ACHN (cell line): Measurements from ENCODE around the gene C2CD4C.
"Not testable (repeated sequence)": the region's sequence is repeated elsewhere in the genome, so short reads cannot be mapped to it uniquely, and the experiment has no call there.

Source experiments
- DNase-seq: peaks from one replicate; pipeline ENCODE4 v3.0.0-alpha.2; 2015
- in situ Hi-C: cut with HindIII; loops from 2 replicates; pipeline ENCODE4 v1.10.0; 2017; ENCODE audit warnings: low sequenced_read_pairs, low pct_ligation_motif_present, low pct_unique_long_range_greater_than_20kb

Gene C2CD4C

DNA sequence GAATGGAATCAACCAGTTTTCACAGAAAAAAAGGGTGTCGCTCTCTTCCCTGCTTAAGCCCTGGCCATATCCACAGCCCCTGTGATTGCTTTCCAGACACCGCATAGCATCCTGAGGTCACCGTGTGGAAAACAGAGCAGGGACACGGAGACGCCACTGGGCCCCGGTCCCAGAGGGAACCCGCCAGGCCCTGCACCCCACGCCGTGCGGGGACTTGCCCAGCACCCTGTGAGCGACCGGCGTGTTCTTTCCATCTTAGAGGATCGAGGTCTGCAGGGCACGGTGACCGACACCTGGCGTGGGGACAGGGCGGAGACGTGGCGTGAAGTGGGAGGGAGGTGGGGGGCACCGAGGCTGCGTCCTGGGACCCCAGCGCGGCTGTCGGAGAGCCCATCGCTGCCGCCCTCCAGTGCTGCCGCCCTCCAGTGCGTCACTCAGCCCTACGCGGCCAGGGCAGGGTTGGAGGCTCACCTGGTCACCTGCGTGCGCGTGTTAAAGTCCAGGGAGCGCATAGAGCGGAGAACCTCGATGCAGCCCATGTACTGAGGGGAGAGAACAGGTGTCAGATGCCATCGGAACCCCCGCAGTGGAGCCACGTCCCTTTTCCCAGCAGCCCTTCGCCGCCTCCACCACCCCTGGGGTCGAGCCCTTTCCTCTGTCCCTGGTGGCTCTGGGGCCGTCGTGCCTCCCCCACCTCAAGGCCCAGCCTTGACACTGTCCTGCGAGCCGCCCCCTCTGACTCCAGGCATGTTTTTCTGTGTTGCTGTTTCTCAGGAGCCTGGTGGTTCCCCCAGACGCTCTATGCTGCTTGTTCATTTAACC lies 31.7 kb upstream of the C2CD4C start:
- DNase-seq = no peak
- in situ Hi-C loops = no loop called here

DNA sequence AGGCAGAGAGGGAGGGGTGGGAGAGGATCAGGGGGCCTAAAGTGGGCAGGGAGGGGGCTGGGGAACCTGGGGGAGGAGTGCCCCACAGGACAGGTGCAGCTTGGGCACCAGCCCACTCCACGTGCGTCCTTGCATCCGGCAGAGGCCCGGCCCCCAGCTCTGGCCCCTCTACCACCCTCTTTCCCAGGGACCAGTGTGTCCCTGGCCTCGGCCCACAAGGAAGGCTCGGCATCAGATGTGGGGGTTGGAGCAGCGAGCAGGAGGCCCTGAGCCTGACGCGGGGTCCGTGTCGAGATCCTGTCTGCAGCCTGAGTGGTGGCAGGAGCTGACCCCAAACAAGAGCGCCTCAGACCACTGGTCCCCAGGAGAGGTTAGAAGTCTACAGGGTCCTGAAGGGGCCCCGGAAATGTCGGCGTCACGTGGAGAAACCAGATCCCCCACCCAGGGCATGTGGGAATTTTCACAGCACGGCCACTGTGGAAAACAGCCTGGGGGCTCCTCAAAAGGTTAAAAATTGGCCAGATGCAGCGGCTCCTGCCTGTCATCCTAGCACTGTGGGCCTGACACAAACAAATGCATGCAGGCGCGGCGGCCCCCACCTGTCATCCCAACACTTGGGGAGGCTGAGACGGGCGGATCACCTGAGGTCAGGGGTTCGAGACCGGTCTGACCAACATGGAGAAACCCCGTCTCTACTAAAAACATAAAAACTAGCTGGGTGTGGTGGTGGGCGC lies 30.4 kb upstream of the C2CD4C start:
- no peak for DNase-seq
- in situ Hi-C loops = no loop called here

DNA sequence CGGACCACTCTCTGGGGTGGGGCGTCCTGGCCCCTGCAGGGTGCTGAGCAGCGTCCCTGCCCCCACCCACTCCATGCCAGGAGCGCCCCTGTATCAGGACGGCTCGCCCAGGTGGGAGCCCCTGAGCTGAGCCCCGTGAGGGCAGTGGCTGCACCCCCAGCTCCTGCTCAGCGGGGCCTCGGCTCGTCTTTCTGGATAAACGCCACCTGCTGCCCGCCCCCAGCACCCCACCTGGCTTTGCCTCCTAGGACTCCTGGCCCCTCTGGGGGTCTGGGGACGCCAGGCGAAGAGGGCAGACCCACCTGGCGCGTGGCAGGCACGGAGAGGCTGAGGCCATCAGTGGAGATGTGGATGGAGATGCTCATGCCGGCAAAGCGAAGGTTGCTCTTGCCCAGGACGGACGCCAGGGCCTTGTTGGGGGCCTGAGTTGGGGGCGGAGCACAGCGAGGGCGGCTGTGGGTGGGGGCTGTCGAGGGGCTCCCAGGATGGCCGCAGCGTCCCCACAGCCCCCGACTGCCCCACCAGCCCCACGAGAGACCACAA lies 29.5 kb upstream of the C2CD4C start:
- DNase-seq = no peak
- in situ Hi-C loops = no loop called here

DNA sequence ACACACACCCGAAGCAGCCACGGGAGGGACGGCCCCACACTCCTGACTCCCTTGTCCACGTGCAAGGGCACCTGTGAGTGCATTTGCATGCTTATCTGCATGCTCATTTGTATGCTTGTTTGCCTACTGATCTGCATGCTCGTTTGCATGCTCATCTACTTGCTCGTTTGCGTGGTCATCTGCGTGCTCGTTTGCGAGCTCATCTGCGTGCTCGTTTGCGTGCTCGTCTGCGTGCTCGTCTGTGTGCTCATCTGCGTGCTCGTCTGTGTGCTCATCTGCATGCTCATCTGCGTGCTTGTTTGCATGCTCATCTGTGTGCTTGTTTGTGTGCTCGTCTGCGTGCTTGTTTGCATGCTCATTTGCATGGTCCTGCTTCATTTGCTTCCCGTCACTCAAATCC lies 28.1 kb upstream of the C2CD4C start:
- in situ Hi-C loops = no loop called here
- no peak for DNase-seq

DNA sequence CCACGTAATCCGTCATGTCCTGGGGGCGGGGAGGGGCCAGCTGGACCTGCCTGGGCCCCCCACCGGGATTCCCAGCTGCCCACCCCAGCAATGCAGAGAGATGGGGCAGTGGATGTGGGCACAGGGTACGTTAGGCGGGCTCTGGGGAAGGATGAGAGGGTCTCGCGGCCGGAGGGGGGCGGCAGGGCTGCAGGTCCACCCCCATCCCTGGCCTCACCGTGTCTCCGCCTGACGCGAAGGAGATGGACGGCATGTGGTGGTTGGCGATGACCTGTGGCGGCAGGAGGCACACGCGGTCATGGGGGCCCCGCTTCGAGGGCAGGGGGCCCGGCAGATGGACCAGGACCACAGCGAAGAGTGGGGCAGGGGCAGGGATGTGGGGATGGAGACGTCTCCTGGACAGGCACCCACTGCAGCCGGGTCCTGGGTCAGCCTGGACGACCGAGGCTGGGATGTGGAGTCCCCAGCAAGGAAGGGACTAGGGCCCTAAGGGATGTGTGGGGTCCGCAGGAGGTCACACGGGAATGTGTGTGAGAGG lies 27.5 kb upstream of the C2CD4C start:
- in situ Hi-C loops = no loop called here
- DNase-seq = no peak

DNA sequence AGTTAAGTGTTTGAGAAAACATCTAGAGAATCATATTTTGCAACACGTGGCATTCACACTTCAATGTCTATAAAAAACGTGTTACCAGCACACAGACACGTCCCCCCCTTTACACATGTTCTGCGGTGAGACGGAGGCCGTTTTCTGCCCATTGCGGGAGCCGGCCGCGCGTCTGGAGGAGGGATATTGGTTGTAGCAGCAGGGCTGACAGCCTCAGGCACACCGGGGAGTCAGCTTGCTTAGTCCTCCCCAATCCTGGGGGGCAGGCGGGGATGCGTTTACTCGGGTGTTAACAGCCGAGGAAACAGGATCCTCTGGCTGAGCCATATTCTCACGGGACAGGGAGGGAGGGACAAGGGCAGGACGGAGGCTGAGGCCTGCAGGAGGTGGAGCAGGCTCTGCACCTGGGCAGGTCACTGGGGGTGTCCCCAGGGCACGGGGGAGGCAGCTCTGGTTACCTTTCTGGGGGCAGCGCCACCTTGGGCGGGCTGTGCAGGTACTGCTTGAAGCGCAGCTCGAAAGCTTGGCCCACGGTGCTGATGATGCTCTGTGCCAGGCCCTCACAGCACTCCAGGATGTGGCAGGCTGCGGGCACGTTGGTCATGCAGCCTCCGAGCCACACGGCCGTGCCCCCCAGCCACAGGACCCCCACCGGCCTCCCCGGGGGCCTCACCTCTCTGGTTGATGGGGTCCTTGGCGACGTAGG lies 26.9 kb upstream of the C2CD4C start:
- in situ Hi-C loops = no loop called here
- DNase-seq = no peak

DNA sequence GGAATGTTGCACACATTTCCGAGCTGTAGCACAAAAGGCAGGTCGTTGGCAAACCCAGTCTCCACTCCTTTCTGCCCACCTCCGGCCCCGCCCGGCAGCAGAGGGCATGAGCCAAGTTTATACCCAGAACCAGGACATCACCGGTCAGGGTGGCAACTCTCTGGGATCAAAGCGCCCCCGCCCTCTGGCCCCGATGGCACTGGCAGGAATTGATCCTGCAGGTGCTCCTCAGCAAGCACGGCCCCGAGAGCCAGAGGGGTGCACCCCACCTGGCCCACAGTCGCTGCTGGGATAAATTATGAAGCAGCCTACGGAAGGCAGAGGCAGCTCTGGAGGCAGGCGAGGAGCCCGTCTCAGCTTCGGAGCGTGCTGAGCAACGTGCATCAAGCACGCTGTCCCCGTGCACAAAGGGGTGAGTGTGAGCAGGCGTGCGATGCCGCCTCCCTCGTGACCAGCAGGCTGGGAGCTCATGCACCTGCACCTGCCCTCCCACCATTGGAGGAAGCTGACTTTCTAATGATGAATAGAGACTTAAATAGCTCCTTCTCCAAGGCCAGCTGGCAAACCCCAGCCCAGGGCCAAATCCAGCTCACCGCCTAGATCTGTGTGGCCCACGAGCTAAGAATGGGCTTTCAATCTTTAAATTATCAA lies 26.2 kb upstream of the C2CD4C start:
- in situ Hi-C loops = no loop called here
- no peak for DNase-seq

DNA sequence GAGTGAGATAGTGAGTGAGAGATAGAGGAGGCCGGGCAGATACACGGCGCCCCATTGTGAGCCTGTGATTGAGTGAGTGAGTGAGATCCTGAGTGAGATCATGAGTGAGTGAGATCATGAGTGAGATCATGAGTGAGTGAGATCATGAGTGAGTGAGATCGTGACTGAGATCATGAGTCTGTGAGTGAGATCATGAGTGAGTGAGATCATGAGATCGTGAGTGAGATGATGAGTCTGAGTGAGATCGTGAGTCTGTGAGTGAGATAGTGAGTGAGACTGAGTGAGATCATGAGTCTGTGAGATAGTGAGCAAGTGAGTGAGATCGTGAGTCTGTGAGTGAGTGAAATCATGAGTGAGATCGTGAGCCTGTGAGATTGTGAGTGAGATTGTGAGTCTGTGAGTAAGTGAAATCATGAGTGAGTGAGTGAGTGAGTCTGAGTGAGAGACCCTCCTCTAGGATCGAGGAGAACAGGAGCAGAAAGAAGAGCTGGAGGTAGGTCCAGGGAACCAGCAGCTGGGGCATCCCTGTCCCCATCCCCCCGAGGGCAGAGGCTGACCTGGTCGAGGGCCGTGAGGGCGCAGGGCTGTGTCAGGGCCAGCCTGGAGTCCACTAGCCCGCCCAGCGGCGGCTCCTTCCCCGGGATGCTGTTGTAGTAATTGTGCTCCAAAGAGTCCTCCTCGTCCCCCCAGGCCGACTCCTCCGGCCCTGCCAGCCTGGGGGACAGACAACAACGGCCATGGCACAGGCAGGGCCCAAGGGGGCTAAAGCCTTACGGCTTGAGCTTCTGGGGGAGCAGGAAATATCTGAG lies 25.4 kb upstream of the C2CD4C start:
- in situ Hi-C loops = no loop called here
- no peak for DNase-seq

DNA sequence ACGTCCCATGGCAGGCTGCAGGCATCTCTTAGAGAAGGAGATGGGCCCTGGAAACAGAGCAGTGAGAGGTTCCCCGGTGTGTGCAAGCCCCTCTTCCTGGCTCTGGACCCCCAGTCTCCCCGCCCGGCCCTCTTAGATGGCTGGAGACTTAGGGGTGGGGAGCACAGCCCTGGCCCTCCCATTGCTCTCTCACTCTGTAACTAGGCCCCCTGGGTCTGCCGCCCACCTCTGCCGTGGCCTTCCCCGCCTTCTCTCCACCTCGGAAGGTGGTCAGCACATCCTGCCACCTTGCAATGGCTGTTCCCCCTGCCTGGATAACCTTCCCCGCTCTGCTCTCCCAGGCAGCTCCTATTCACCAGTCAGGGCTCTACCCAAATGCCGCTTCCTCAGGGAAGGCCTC lies 21.8 kb upstream of the C2CD4C start:
- in situ Hi-C loops = no loop called here
- DNase-seq = no peak

DNA sequence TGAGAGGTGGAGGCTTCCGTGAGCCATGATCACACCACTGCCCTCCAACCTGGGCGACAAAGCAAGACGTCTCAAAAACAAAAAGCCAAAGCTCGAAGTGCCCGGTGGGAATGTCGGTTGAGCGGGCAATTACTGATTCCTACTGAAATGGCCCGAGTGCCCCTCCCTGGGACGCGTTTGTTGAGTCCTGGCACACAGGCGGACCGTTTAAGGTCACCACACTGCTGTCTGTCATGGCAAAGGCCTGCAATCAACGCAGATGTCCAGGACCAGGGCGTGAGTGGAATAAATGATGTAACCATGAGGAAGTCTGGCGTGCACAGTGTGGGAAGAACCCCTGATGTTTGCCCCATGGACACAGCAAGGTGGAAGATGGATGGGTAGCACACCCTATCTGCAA lies 19.2 kb upstream of the C2CD4C start:
- in situ Hi-C loops = no loop called here
- DNase-seq = no peak

DNA sequence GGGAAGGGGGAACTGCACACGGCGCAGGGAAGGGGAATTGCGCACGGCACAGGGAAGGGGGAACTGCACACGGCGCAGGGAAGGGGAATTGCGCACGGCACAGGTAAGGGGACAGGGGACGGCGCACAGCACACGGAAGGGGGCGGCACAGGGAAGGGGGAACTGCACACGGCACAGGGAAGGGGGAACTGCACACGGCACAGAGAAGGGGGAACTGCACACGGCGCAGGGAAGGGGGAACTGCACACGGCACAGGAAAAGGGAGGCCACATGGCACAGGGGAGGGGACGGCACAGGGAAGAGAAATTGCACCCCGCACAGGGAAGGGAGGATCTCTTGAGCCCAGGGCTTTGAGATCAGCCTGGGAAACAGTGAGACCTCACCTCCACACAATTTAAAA lies 18.7 kb upstream of the C2CD4C start:
- DNase-seq, in situ Hi-C loops: not testable (repeated sequence)

DNA sequence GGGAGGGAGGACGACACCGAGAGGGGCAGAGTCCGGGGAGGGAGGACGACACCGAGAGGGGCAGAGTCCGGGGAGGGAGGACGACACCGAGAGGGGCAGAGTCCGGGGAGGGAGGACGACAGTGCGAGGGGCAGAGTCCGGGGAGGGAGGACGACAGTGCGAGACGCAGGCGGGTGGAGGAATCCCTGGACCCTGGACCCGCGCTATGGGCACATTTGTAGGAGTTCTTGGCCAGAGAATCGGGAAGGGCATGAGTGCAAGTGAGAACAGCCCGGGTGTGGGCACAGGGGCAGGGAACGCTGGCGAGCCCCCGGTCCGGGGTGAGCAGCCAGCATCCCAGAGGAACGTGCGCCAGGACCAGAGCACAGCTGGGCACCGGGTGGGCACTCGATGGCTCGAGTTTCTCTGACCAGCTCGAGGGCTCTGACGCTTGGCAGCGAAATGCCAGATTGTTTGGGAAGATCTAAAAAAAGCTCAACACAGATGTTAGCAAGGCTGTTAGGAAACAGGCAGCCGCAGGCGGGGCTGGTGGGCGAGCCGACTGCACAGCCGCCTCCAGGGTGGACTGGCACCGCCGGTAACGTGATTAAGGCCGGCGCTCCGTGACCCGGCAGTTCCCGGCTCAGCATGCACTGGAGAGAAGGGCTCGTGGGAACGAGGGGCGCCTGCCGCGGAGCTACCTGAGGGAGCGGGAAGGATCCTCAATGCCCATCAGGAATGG lies 17.9 kb upstream of the C2CD4C start:
- DNase-seq = no peak
- in situ Hi-C loops = no loop called here

DNA sequence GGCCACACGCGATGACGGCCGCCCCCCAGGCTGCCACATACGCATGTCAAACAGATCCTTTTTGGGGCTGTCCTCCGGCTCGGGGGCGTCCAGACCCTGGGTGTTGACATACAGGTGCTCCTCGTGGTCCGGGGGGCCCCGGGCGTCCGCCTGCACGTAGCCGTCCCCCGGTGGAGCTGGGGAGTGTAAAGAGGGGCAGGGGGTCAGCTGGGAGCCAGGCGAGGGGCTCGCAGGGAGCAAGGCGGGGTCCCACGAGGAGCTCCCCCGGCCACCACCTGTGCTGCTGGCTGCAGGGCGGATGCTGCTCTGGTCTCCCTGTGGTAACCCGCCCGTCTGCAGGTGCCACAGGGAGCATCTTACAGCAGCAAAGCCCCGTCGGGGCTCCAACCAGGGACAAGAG lies 16.1 kb upstream of the C2CD4C start:
- no peak for DNase-seq
- in situ Hi-C loops = no loop called here

DNA sequence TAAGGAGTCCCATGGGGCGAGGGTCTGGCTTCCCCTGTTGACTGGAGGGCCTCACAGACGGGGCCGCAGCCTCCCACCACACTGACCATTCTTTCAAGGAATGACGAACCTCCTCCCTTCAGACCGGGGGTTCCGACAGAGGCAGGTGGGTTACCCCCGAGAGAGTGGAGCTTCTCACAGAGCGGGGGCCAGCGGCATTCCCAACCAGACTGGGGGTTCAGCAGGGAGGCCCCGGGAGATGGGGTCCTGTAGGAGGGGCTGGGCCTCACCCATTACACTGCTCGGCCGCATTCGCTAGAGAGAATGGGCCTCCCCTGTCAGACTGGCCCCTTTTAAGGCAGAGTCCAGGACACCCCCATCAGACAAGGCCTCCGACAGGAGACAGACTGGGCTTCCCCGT lies 15.6 kb upstream of the C2CD4C start:
- in situ Hi-C loops = no loop called here
- no peak for DNase-seq

DNA sequence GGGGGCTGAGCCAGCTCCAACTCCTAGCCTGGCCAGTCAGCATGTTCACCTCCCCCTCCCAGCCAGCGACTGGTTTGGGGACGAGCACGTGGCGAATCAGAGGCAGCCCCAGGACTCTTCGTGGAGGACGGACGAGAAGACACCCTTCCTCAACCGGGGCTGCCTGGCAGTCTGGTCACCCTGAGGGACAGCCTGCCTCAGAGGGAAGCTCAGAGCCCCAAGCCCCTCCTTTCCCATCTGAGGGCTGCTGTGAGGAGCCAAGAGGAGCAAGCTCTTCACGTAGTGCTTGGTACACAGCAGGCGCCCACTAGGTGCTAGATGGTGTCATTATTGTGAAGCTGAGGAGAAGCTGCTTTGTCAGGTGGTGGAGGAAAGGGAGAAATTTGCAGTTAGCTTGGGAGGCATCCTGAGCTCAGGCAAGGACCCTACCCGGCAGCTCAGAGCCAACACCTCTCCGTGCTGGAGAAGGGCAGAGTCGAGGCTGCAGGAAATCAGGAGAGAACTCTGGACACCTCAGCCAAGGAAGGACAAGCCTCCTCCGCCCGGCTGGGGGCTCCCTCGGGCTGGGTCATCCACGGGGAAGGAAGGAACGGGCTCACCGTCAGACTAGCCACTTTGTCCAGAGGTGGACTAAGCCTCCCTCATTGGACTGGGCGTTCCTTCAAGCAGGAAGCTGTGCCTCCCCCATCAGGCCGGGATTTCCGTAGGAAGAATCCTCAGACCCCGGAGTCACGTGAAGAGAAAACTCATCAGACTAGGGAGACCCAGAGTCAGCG lies 14.9 kb upstream of the C2CD4C start:
- no peak for DNase-seq
- in situ Hi-C loops = no loop called here

DNA sequence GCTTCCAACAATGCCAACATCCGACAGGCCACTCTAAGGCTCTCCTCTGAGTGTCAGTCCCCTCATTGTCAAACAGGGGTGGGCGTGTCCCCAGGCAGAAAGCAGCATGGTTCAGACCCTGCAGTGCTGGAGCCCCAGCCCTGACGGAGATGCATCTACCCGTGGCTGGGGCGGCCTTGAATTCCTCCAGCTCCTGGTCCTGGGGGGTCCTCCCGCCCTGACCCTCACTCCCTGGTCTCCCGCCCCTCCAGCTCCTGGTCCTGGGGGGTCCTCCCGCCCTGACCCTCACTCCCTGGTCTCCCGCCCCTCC lies 13.9 kb upstream of the C2CD4C start:
- not testable (repeated sequence) for DNase-seq

More for the DNA sequence above, 13.9 kb upstream of the C2CD4C start:
- in situ Hi-C loops = not testable (repeated sequence)
